GM19035 (cell line): ENCODE results near the gene SLC35D1.

Experiments
- ATAC-seq: cut with Tn5 transposase; IDR thresholded peaks from one replicate; pipeline ENCODE4 v1.9.1; 2021; ENCODE audit not compliant: unreplicated experiment

SLC35D1 gene

GRCh38 chr1:67051196-67051595 lies 2.8 kb downstream of the SLC35D1 start:
- ATAC-seq = no peak

- no peak for ATAC-seq
Measured at GRCh38 chr1:67044631-67045270, 9.2 kb downstream of the SLC35D1 start.

GRCh38 chr1:67043366-67043765 lies 10.6 kb downstream of the SLC35D1 start:
- ATAC-seq = no peak

GRCh38 chr1:67041841-67042503 lies 12.0 kb downstream of the SLC35D1 start:
- no peak for ATAC-seq

- ATAC-seq = no peak
Measured at GRCh38 chr1:67040405-67040804, 13.5 kb downstream of the SLC35D1 start.

- no peak for ATAC-seq
Measured at GRCh38 chr1:67031859-67032247, 22.1 kb downstream of the SLC35D1 start.

- no peak for ATAC-seq
Measured at GRCh38 chr1:67031121-67031858, 22.7 kb downstream of the SLC35D1 start.

GRCh38 chr1:67029472-67029871 lies 24.5 kb downstream of the SLC35D1 start:
- ATAC-seq = no peak

- no peak for ATAC-seq
Measured at GRCh38 chr1:67020765-67021164, 33.2 kb downstream of the SLC35D1 start.

- ATAC-seq = no peak
Measured at GRCh38 chr1:67020304-67020703, 33.6 kb downstream of the SLC35D1 start.

- no peak for ATAC-seq
Measured at GRCh38 chr1:67019600-67020136, 34.3 kb downstream of the SLC35D1 start.

GRCh38 chr1:67019121-67019520 lies 34.8 kb downstream of the SLC35D1 start:
- ATAC-seq = no peak

- ATAC-seq = no peak
Measured at GRCh38 chr1:67018574-67018973, 35.4 kb downstream of the SLC35D1 start.

GRCh38 chr1:67013573-67013972 lies 40.4 kb downstream of the SLC35D1 start:
- no peak for ATAC-seq

- no peak for ATAC-seq
Measured at GRCh38 chr1:67009792-67010191, 44.2 kb downstream of the SLC35D1 start.

- ATAC-seq = no peak
Measured at GRCh38 chr1:67005068-67005467, 48.9 kb downstream of the SLC35D1 start.

- no peak for ATAC-seq
Measured at GRCh38 chr1:67004176-67004575, 49.8 kb downstream of the SLC35D1 start.

- no peak for ATAC-seq
Measured at GRCh38 chr1:67001682-67002425, 52.1 kb downstream of the SLC35D1 start.

GRCh38 chr1:66999640-67000400 lies 54.1 kb downstream of the SLC35D1 start:
- ATAC-seq = no peak

GRCh38 chr1:66998972-66999371 lies 55.0 kb downstream of the SLC35D1 start:
- ATAC-seq = no peak
